IMR-90 (cell line): ENCODE results near the gene AKAP6.

Experiments
- CTCF ChIP-seq: conservative IDR thresholded peaks from 2 replicates; pipeline ENCODE4 v1.5.1; 2012; ENCODE audit warnings: mild to moderate bottlenecking, low read depth, low read length, improper control_type of control experiment
- MAZ ChIP-seq: IDR thresholded peaks from 2 replicates; pipeline ENCODE4 v1.6.1; 2012; ENCODE audit warnings: low read depth, mild to moderate bottlenecking, low read length, improper control_type of control experiment, moderate library complexity, borderline replicate concordance
- NFE2L2 ChIP-seq: fragments of 150-350 bp; IDR thresholded peaks from 2 replicates; pipeline ENCODE4 v1.6.1; 2016; ENCODE audit warnings: low read depth, mild to moderate bottlenecking, low read length
- POLR2A ChIP-seq: IDR thresholded peaks from 2 replicates; pipeline ENCODE4 v1.6.1; 2012; ENCODE audit warnings: mild to moderate bottlenecking, low read depth, low read length
- RAD21 ChIP-seq: IDR thresholded peaks from 2 replicates; pipeline ENCODE4 v1.6.1; 2012; ENCODE audit warnings: low read length, improper control_type of control experiment

- TF ChIP-seq POLR2A (no peak), NFE2L2 (no peak), CTCF (no peak), RAD21 (no peak), MAZ (no peak)
Observed at GRCh38 chr14:32417956-32418552, 89.0 kb downstream of the AKAP6 start.
